HepG2 (cell line): ENCODE results near the gene PPP2R5D. TPM values are rescaled to one million over a fixed set of nuclear protein-coding genes. Genes with fewer than 3 reads are reported as not detected.

Experiments
- GFI1 ChIP-seq: sonication (generic); formaldehyde crosslinking; IDR thresholded peaks from 2 replicates; pipeline ENCODE4 v1.5.0; 2020; ENCODE audit warnings: missing genetic modification reagents, mild to moderate bottlenecking, borderline replicate concordance
- IKZF1 ChIP-seq: fragments of 450-650 bp; IDR thresholded peaks from 2 replicates; pipeline ENCODE4 v1.7.1; 2016
- NFKB2 ChIP-seq: sonication (generic); formaldehyde crosslinking; IDR thresholded peaks from 2 replicates; pipeline ENCODE4 v1.4.0; 2020; ENCODE audit warnings: missing genetic modification reagents, borderline replicate concordance
- RCOR2 ChIP-seq: IDR thresholded peaks from 2 replicates; pipeline ENCODE4 v1.6.1; 2016; ENCODE audit warnings: missing biosample characterization, missing genetic modification reagents
- REL ChIP-seq: sonication (generic); formaldehyde crosslinking; conservative IDR thresholded peaks from 2 replicates; pipeline ENCODE4 v1.8.0; 2022; ENCODE audit warnings: mild to moderate bottlenecking, missing genetic modification reagents, moderate library complexity
- SP140L ChIP-seq: sonication (generic); formaldehyde crosslinking; IDR thresholded peaks from 2 replicates; pipeline ENCODE4 v1.4.0; 2020; ENCODE audit warnings: missing genetic modification reagents, borderline replicate concordance
- TBL1XR1 ChIP-seq: fragments of 150-350 bp; IDR thresholded peaks from 2 replicates; pipeline ENCODE4 v1.6.1; 2014; ENCODE audit warnings: borderline replicate concordance, low read length; ENCODE audit not compliant: partially characterized antibody
- TGIF2 ChIP-seq: IDR thresholded peaks from 2 replicates; pipeline ENCODE4 v1.6.1; 2016; ENCODE audit warnings: control low read depth, missing compliant biosample characterization
- ZNF337 ChIP-seq: sonication (generic); formaldehyde crosslinking; IDR thresholded peaks from 2 replicates; pipeline ENCODE4 v1.5.1; 2020; ENCODE audit warnings: missing genetic modification reagents, low read depth, mild to moderate bottlenecking, borderline replicate concordance
- ZNF484 ChIP-seq: sonication (generic); formaldehyde crosslinking; IDR thresholded peaks from 2 replicates; pipeline ENCODE4 v1.5.1; 2020; ENCODE audit warnings: mild to moderate bottlenecking, low read depth, missing genetic modification reagents, borderline replicate concordance
- ZNF768 ChIP-seq: sonication (generic); formaldehyde crosslinking; IDR thresholded peaks from 2 replicates; pipeline ENCODE4 v1.4.0; 2020; ENCODE audit warnings: missing genetic modification reagents
- ZNF781 ChIP-seq: sonication (generic); formaldehyde crosslinking; IDR thresholded peaks from 2 replicates; pipeline ENCODE4 v1.5.1; 2020; ENCODE audit warnings: borderline replicate concordance, mild to moderate bottlenecking, missing genetic modification reagents; ENCODE audit errors: not compliant biosample characterization
- ZSCAN20 ChIP-seq: sonication (generic); formaldehyde crosslinking; IDR thresholded peaks from 2 replicates; pipeline ENCODE4 v1.4.0; 2020; ENCODE audit warnings: missing genetic modification reagents, mild to moderate bottlenecking, borderline replicate concordance
- polyA plus RNA-seq, 8 experiments: library from polyadenylated mRNA; depleted of rRNA in 3 of 8; stranded (reverse) in 7 of 8; unstranded in 1 of 8; fragments of >200 nt; fragmentation: Illumina TruSeq in 4 of 8; extraction: Trizol in 4 of 8; gene quantifications; 2 replicates each; pipeline versions ENCODE4 v1.2.1 to v1.2.3, GENCODE V29; 2011 to 2016; ENCODE audit warnings: low read depth in 4 of 8, missing spikeins in 1 of 8, mixed read lengths in 1 of 8; ENCODE audit not compliant: insufficient read depth in 1 of 8
- total RNA-seq, 5 experiments: library from RNA; depleted of rRNA; stranded (reverse); fragments of >200 nt; fragmentation: Illumina TruSeq; extraction: Trizol; gene quantifications; 2 replicates each; pipeline ENCODE4 v1.2.3, GENCODE V29; 2016; ENCODE audit warnings: low read depth in 1 of 5
- TF ChIP-seq, protein P1 (sequence below): sonication (generic); formaldehyde crosslinking; IDR thresholded peaks from 2 replicates; pipeline ENCODE4 v1.4.0; 2020; ENCODE audit warnings: low read depth, mild to moderate bottlenecking, missing genetic modification reagents
- TF ChIP-seq, protein P2 (sequence below): IDR thresholded peaks from 2 replicates; pipeline ENCODE4 v1.6.1; 2016; ENCODE audit warnings: mild to moderate bottlenecking
- TF ChIP-seq, protein P3 (sequence below): sonication (generic); formaldehyde crosslinking; IDR thresholded peaks from 2 replicates; pipeline ENCODE4 v1.4.0; 2020; ENCODE audit warnings: mild to moderate bottlenecking, missing genetic modification reagents
- TF ChIP-seq, protein P4 (sequence below): IDR thresholded peaks from 2 replicates; pipeline ENCODE4 v1.6.1; 2016; ENCODE audit warnings: missing compliant biosample characterization, missing genetic modification reagents, borderline replicate concordance
- TF ChIP-seq, protein P5 (sequence below): sonication (generic); formaldehyde crosslinking; IDR thresholded peaks from 2 replicates; pipeline ENCODE4 v1.8.0; 2022; ENCODE audit warnings: missing genetic modification reagents, mild to moderate bottlenecking, moderate library complexity, borderline replicate concordance
- TF ChIP-seq, protein P6 (sequence below): sonication (generic); formaldehyde crosslinking; IDR thresholded peaks from 2 replicates; pipeline ENCODE4 v1.4.0; 2020; ENCODE audit warnings: mild to moderate bottlenecking, missing genetic modification reagents
- TF ChIP-seq, protein P7 (sequence below): sonication (generic); formaldehyde crosslinking; IDR thresholded peaks from 2 replicates; pipeline ENCODE4 v1.8.0; 2022; ENCODE audit warnings: missing genetic modification reagents, mild to moderate bottlenecking, borderline replicate concordance

PPP2R5D gene
- total and polyA plus RNA-seq, 2 of the 13 experiments (the other 11 are each of a cell fraction or from before 2014, with no cell fraction given), result 53.7 to 60.4 TPM

DNA sequence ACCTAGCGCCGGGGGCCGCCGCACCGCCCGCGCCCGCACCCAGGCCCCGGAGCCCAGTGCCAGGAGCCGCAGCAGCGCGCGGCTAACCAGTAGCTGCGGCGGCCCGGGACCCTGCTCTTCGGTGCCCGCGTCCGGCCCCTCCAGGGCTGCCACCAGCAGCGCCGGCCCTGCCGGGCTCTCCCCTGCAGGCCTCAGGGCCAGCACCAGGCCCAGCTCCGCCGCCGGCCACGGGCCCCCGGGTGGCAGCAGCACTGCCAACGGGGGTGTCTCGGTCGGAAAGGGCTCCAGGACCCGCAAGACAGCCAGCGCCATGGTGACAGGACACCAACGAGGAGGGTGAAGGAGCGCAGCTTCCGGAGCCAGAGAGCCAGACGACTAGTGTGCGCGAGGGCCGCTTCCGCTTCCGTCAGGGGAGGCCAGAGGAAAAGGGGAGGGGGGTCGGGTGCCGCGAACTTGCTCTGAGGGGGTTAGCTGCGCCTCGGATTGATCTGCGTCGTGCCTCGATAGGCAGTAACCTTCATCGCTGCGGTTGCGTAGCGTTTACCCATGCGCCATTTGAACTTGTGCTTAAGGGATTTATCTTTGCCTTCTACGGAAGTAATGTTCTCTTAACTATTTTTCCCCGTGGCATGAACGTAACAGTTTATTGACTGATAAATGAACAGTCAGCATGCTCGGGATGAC lies 5.4 kb upstream of the PPP2R5D start, which contains the start of gene PEX6 (continued):
- TF ChIP-seq REL (CRISPR knock-in tag) (peak; percentile 50; the same call in 1 of the 2 replicates), SP140L (CRISPR knock-in tag) (0 out of 2 replicates have a peak, but pooled peaks have one; percentile 58), RCOR2 (CRISPR knock-in tag) (0 out of 2 replicates have a peak, but pooled peaks have one; percentile 35), TGIF2 (CRISPR knock-in tag) (peak; percentile 84), TBL1XR1 (no peak), ZNF781 (CRISPR knock-in tag) (no peak), ZNF484 (CRISPR knock-in tag) (no peak), NFKB2 (CRISPR knock-in tag) (peak; percentile 74; the same call in 1 of the 2 replicates), ZNF768 (peak; percentile 64; the same call in 1 of the 2 replicates), GFI1 (CRISPR knock-in tag) (peak; percentile 62; the same call in 1 of the 2 replicates), IKZF1 (no peak), ZSCAN20 (CRISPR knock-in tag) (no peak), ZNF337 (CRISPR knock-in tag) (peak; percentile 92; the same call in 1 of the 2 replicates)
- TF ChIP-seq, protein P1, sequence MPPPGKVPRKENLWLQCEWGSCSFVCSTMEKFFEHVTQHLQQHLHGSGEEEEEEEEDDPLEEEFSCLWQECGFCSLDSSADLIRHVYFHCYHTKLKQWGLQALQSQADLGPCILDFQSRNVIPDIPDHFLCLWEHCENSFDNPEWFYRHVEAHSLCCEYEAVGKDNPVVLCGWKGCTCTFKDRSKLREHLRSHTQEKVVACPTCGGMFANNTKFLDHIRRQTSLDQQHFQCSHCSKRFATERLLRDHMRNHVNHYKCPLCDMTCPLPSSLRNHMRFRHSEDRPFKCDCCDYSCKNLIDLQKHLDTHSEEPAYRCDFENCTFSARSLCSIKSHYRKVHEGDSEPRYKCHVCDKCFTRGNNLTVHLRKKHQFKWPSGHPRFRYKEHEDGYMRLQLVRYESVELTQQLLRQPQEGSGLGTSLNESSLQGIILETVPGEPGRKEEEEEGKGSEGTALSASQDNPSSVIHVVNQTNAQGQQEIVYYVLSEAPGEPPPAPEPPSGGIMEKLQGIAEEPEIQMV (CRISPR knock-in tag), result no peak; the same call in none of the 2 replicates
- TF ChIP-seq, protein P2, sequence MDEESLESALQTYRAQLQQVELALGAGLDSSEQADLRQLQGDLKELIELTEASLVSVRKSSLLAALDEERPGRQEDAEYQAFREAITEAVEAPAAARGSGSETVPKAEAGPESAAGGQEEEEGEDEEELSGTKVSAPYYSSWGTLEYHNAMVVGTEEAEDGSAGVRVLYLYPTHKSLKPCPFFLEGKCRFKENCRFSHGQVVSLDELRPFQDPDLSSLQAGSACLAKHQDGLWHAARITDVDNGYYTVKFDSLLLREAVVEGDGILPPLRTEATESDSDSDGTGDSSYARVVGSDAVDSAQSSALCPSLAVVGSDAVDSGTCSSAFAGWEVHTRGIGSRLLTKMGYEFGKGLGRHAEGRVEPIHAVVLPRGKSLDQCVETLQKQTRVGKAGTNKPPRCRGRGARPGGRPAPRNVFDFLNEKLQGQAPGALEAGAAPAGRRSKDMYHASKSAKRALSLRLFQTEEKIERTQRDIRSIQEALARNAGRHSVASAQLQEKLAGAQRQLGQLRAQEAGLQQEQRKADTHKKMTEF (CRISPR knock-in tag), result peak; percentile 89
- TF ChIP-seq, protein P3, sequence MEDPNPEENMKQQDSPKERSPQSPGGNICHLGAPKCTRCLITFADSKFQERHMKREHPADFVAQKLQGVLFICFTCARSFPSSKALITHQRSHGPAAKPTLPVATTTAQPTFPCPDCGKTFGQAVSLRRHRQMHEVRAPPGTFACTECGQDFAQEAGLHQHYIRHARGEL (CRISPR knock-in tag), result no peak
- TF ChIP-seq, protein P4, sequence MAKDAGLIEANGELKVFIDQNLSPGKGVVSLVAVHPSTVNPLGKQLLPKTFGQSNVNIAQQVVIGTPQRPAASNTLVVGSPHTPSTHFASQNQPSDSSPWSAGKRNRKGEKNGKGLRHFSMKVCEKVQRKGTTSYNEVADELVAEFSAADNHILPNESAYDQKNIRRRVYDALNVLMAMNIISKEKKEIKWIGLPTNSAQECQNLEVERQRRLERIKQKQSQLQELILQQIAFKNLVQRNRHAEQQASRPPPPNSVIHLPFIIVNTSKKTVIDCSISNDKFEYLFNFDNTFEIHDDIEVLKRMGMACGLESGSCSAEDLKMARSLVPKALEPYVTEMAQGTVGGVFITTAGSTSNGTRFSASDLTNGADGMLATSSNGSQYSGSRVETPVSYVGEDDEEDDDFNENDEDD (CRISPR knock-in tag), result peak; percentile 52; the same call in 1 of the 2 replicates
- TF ChIP-seq, protein P5, sequence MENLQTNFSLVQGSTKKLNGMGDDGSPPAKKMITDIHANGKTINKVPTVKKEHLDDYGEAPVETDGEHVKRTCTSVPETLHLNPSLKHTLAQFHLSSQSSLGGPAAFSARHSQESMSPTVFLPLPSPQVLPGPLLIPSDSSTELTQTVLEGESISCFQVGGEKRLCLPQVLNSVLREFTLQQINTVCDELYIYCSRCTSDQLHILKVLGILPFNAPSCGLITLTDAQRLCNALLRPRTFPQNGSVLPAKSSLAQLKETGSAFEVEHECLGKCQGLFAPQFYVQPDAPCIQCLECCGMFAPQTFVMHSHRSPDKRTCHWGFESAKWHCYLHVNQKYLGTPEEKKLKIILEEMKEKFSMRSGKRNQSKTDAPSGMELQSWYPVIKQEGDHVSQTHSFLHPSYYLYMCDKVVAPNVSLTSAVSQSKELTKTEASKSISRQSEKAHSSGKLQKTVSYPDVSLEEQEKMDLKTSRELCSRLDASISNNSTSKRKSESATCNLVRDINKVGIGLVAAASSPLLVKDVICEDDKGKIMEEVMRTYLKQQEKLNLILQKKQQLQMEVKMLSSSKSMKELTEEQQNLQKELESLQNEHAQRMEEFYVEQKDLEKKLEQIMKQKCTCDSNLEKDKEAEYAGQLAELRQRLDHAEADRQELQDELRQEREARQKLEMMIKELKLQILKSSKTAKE (CRISPR knock-in tag), result no peak; the same call in 1 of the 2 replicates
- TF ChIP-seq, protein P6, sequence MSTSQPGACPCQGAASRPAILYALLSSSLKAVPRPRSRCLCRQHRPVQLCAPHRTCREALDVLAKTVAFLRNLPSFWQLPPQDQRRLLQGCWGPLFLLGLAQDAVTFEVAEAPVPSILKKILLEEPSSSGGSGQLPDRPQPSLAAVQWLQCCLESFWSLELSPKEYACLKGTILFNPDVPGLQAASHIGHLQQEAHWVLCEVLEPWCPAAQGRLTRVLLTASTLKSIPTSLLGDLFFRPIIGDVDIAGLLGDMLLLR, result peak; percentile 76; the same call in 1 of the 2 replicates
- TF ChIP-seq, protein P7, sequence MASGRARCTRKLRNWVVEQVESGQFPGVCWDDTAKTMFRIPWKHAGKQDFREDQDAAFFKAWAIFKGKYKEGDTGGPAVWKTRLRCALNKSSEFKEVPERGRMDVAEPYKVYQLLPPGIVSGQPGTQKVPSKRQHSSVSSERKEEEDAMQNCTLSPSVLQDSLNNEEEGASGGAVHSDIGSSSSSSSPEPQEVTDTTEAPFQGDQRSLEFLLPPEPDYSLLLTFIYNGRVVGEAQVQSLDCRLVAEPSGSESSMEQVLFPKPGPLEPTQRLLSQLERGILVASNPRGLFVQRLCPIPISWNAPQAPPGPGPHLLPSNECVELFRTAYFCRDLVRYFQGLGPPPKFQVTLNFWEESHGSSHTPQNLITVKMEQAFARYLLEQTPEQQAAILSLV (CRISPR knock-in tag), result no peak; the same call in 1 of the 2 replicates
